ENCODE measurements around the gene MED12L. TPM values are rescaled to one million over a fixed set of nuclear protein-coding genes. Genes with fewer than 3 reads are reported as not detected.

The MED12L gene
- total RNA-seq, 4 donors from 2014 or later: 0.09 to 3.3 (median 0.13) TPM; not detected in 1

GRCh38 chr3:151278230-151278629 lies 192.8 kb downstream of the MED12L start, which contains the start of gene P2RY14:
Gene P2RY14, minus strand, starts transcription at chr3:151278542. Its CDS starts 64,226 bp downstream, at chr3:151214316.
- Histone ChIP-seq H3K36me3 (no peaks in the 10 kb centered on the region), H3K4me3 (peak within 1 kb of the TSS in 2 of 4 donors; percentile 1 to 26), H3K27me3 (no peaks in the 10 kb centered on the region), H3K9me3 (no peaks in the 10 kb centered on the region), H3K27ac (peak within 1 kb of the TSS in 3 of 4 donors; percentile 38 to 63 (median 52)), H3K4me1 (peaks cover 0 to 8% (median 3%) of the 10 kb centered on the region in 4 donors)
- TF ChIP-seq, protein P1, sequence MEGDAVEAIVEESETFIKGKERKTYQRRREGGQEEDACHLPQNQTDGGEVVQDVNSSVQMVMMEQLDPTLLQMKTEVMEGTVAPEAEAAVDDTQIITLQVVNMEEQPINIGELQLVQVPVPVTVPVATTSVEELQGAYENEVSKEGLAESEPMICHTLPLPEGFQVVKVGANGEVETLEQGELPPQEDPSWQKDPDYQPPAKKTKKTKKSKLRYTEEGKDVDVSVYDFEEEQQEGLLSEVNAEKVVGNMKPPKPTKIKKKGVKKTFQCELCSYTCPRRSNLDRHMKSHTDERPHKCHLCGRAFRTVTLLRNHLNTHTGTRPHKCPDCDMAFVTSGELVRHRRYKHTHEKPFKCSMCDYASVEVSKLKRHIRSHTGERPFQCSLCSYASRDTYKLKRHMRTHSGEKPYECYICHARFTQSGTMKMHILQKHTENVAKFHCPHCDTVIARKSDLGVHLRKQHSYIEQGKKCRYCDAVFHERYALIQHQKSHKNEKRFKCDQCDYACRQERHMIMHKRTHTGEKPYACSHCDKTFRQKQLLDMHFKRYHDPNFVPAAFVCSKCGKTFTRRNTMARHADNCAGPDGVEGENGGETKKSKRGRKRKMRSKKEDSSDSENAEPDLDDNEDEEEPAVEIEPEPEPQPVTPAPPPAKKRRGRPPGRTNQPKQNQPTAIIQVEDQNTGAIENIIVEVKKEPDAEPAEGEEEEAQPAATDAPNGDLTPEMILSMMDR (IDR thresholded peaks at IDR 0.05): no peak
- no peak for TF ChIP-seq POLR2A (IDR thresholded peaks at IDR 0.05)
- DNase-seq: no peak

- no peak for TF ChIP-seq POLR2A (IDR thresholded peaks at IDR 0.05)
- TF ChIP-seq, protein P1 (IDR thresholded peaks at IDR 0.05): no peak
- Histone ChIP-seq H3K4me1 (peaks cover 0 to 8% (median 0%) of the 10 kb centered on the region in 4 donors), H3K36me3 (no peaks in the 10 kb centered on the region), H3K27ac (peak overlapping the region in 2 of 4 donors; percentile 23 to 38), H3K27me3 (no peaks in the 10 kb centered on the region), H3K9me3 (no peaks in the 10 kb centered on the region), H3K4me3 (no peak overlapping the region)
- no peak for DNase-seq
These were observed 196.3 kb downstream of the MED12L start for GRCh38 chr3:151281671-151282324.

DNA sequence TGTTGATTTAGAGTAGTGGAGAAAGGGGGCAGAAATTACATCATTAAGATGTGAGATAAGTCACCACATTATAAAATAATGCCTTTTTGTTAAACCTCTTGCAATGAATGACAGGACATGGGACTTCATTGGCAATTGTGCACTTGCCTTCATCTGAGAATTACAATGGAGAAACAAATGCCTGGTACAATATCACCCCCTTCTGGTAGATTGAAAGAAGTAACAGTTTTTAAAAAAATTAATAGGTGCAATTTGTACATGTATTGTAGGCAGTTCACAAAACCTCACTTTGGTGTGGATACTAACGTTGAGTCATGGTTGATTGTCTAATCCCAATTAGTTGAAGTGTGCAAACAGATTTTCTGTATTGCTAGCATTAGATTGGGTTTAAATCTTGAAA lies 197.5 kb downstream of the MED12L start:
- Histone ChIP-seq H3K27me3 (no peaks in the 10 kb centered on the region), H3K27ac (no peak overlapping the region), H3K4me1 (peaks cover 0 to 8% (median 0%) of the 10 kb centered on the region in 4 donors), H3K36me3 (no peaks in the 10 kb centered on the region), H3K9me3 (no peaks in the 10 kb centered on the region), H3K4me3 (no peak overlapping the region)
- no peak for DNase-seq
- TF ChIP-seq POLR2A (IDR thresholded peaks at IDR 0.05): no peak
- TF ChIP-seq, protein P1 (IDR thresholded peaks at IDR 0.05): peak; percentile 35 to 90 (median 82)

DNA sequence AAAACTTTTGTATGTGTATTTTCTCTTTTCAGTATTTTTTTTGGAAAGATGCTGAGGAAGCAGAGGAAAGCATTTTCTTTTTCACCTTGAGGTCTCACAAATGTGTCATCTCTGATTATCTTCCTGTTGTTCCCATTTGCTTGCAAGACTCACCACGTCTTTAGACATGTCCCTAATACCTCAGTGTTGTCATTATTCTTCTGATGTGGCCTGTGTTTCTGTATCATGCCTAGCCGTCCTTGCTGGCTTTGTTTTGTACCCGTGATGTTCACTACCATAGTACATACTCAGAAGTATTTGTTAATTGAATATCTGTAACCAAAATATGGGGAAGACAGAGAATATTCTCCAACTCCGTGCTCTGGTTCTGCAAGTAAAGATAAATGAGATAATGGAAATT lies 197.9 kb downstream of the MED12L start:
- peak overlapping the region in 2 of 4 donors; percentile 17 to 30 for H3K27ac ChIP-seq

DNA sequence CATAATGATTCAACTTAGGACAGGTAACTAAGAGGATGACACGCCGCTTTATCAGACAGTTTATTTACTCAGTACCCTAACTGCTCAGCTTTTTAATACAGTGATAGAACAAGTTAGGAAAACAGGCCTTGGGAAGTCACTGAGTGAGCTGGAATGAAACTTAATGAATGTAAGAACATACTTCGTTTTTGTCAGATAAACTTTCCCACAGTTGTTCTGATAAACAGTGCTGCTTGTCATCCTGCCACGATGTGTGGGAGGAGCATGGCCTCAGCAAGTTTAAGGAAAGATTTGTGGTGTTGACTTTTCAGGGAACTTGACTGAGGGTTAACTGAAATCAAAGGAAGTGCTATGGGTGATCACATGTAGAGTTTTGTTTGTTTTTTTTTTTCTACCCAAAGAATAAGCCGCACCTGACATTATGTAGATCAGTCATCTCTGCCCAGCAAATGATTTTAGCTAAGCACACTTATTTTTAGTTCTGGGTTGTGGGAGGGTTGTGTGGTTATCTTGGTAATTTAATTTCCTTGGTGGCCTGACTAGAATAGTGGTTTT lies 198.5 kb downstream of the MED12L start:
- peaks cover 0 to 6% (median 0%) of the 10 kb centered on the region in 4 donors for H3K4me1 ChIP-seq
- H3K4me3 ChIP-seq: no peak overlapping the region
- H3K9me3 ChIP-seq: no peaks in the 10 kb centered on the region
- H3K36me3 ChIP-seq: no peaks in the 10 kb centered on the region
- H3K27ac ChIP-seq: peak overlapping the region in 3 of 4 donors; percentile 6 to 30 (median 17)
- H3K27me3 ChIP-seq: no peaks in the 10 kb centered on the region
- no peak for DNase-seq
- TF ChIP-seq POLR2A (IDR thresholded peaks at IDR 0.05): no peak
- TF ChIP-seq, protein P1 (IDR thresholded peaks at IDR 0.05): no peak

More for the DNA sequence above, 197.9 kb downstream of the MED12L start:
- DNase-seq: no peak
- H3K4me3 ChIP-seq: no peak overlapping the region
- H3K36me3 ChIP-seq: no peaks in the 10 kb centered on the region
- no peaks in the 10 kb centered on the region for H3K9me3 ChIP-seq
- no peaks in the 10 kb centered on the region for H3K27me3 ChIP-seq
- no peak for TF ChIP-seq POLR2A (IDR thresholded peaks at IDR 0.05)
- TF ChIP-seq, protein P1 (IDR thresholded peaks at IDR 0.05): no peak
- H3K4me1 ChIP-seq: peaks cover 0 to 8% (median 0%) of the 10 kb centered on the region in 4 donors

Measured in Peyer's patch (tissue), 4 donors.